GM20431 (cell line): Measurements from ENCODE around the gene STRADB.
"Not testable (repeated sequence)": the region's sequence is repeated elsewhere in the genome, so short reads cannot be mapped to it uniquely, and the experiment has no call there.

Source experiments
- in situ Hi-C: fragments of 300-500 bp; cut with MseI, MboI; formaldehyde crosslinking; loops from one replicate; pipeline ENCODE4 v1.15.0; 2020; ENCODE audit warnings: low sequenced_read_pairs; ENCODE audit not compliant: unreplicated experiment

The STRADB gene

GRCh38 chr2:201451292-201452057 lies at the start of gene STRADB, which contains the start of gene TRAK2:
TSS of gene STRADB (plus strand) at chr2:201451740. CDS start at chr2:201454841, 3,101 bp downstream.
TSS of gene TRAK2 (minus strand) at chr2:201451458. CDS start at chr2:201420507, 30,951 bp downstream.
- in situ Hi-C loops = no loop called here

- in situ Hi-C loops = no loop called here
Observed at GRCh38 chr2:201401815-201402214, 49.7 kb upstream of the STRADB start.

- in situ Hi-C loops = no loop called here
Observed at GRCh38 chr2:201402651-201403562, 48.6 kb upstream of the STRADB start.

DNA sequence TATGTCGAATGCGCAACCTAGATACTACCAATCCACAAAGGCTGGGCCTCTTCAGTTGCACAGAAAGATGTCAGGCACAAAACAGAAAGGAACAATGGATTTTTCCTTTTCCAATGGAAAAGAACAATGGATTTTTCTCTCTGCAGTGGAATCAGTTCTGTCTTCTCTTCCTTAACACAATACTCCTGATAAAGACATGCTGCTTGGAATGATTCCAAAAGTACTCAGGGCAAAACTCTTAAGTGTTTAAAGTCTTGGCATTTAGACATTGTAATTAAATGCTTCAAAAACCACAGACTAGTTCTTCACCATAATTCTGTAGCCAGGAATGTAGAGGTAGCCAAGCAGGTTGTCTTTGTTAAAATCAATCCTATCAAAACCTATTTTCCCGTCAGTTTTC lies 47.7 kb upstream of the STRADB start:
- in situ Hi-C loops = no loop called here

DNA sequence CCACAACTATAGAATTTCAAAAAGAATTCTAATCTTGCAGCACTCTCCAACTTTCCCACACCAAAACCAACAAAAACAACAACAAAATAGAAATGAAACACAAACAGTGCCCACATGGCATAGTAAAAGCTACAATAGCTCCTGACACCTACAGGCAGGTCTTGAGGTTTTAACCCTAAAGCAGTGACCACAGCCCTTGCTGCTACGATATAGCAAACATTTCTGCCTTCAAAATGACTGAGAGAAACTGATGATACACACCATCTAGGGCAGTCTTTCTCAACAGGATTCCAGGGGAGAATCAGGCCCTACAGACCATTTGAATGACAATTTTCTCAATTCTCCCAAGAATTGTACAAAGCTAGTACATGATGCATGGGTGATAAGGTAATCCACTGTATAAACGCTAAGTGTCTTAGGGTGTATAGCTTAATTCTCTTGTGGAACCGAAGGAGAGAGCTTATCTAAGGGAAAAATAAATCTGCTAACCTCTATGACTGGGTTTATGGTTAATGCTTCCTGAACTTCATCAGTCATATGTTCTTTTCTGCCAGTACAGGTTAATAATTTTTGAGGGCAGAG lies 46.8 kb upstream of the STRADB start:
- in situ Hi-C loops = no loop called here

DNA sequence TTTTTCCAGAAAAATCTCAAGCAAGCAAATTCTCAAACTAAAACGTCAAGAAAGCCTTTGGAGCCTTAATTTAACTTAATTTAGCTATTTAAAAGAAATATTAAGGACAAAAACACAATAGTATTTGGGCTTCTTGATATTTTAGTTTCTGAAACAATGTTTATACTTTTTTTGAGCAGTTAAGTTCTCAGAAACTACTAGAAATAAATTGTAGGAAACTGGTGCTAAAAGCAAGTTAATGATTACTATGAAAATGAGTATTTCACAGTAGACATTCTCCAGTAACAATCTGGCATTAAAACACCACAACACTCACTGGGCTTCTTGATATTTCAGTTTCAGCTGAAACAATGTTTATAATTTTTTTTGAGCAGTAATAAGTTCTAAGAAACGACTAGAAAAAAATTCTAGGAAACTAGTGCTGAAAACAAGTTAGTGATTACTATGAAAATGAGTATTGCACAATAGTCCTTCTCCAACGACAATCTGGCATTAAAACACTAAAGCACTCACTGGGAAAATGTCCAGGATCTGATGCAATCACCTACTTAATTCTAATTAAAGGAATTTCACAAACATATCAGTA lies 45.4 kb upstream of the STRADB start:
- in situ Hi-C loops = no loop called here

GRCh38 chr2:201407265-201407664 lies 44.3 kb upstream of the STRADB start:
- in situ Hi-C loops = no loop called here

- in situ Hi-C loops = no loop called here
Observed at GRCh38 chr2:201408931-201409330, 42.6 kb upstream of the STRADB start.

- in situ Hi-C loops = no loop called here
Observed at GRCh38 chr2:201411421-201411820, 40.1 kb upstream of the STRADB start.

- in situ Hi-C loops = no loop called here
Observed at GRCh38 chr2:201413143-201413542, 38.4 kb upstream of the STRADB start.

- in situ Hi-C loops = no loop called here
Observed at GRCh38 chr2:201413552-201413951, 38.0 kb upstream of the STRADB start.

- in situ Hi-C loops = no loop called here
Observed at GRCh38 chr2:201414099-201415023, 37.2 kb upstream of the STRADB start.

GRCh38 chr2:201415149-201415548 lies 36.4 kb upstream of the STRADB start:
- in situ Hi-C loops = no loop called here

- in situ Hi-C loops = no loop called here
Observed at GRCh38 chr2:201419057-201419635, 32.4 kb upstream of the STRADB start.

- in situ Hi-C loops = no loop called here
Observed at GRCh38 chr2:201419986-201420385, 31.6 kb upstream of the STRADB start.

GRCh38 chr2:201420442-201421113 lies 31.0 kb upstream of the STRADB start:
- in situ Hi-C loops = no loop called here

DNA sequence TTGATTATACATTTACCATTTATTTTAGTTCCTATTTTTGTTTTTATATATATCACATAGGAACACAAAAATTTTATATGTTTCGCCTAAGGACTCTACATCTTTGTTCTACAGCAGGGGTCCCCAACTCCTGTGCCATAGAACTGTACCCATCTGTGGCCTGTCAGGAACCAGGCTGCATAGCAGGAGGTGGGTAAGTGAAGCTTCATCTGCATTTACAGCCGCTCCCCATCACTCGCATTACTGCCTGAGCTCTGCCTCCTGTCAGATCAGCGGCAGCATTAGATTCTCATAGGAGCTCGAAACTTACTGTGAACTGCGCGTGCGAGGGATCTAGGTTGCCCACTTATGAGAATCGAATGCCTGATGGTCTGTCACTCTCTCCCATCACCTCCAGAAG lies 25.6 kb upstream of the STRADB start:
- in situ Hi-C loops = no loop called here

DNA sequence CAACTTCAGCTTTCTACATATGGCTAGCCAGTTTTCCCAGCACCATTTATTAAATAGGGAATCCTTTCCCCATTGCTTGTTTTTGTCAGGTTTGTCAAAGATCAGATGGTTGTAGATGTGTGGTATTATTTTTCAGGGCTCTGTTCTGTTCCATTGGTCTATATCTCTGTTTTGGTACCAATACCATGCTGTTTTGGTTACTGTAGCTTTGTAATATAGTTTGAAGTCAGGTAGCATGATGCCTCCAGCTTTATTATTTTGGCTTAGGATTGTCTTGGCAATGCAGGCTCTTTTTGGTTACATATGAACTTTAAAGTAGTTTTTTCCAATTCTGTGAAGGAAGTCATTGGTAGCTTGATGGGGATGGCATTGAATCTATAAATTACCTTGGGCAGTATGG lies 23.2 kb upstream of the STRADB start:
- in situ Hi-C loops = not testable (repeated sequence)
